Measurements from ENCODE around the gene CRY2.

GRCh38 chr11:45844822-45845578 is 2.3 kb upstream of the CRY2 start:
- TF ChIP-seq ESRRA (IDR thresholded peaks at IDR 0.05; ENCODE audit: borderline replicate concordance, low read length) (no peak), POLR2A (IDR thresholded peaks at IDR 0.05; ENCODE audit: low read length) (no peak), HES2 (IDR thresholded peaks at IDR 0.05) (no peak), CTCF (IDR thresholded peaks at IDR 0.05) (no peak), HOXA7 (CRISPR knock-in tag; IDR thresholded peaks at IDR 0.05) (no peak)

Data from A549 (cell line).